B cell (primary cell): Measurements from ENCODE around the gene CASK. TPM values are rescaled to one million over a fixed set of nuclear protein-coding genes. Genes with fewer than 3 reads are reported as not detected.

Source experiments
- ATAC-seq: fragments of 200-7000 bp; cut with Tn5 transposase; one replicate; pipeline ENCODE4 v1.10.0; 2021; ENCODE audit warnings: low read depth, mild to moderate bottlenecking, moderate number of reproducible peaks, moderate library complexity
- CTCF ChIA-PET: fragments of 350-600 bp; sonication (Branson Sonifier 250); formaldehyde crosslinking; loops from one replicate; lab custom pipeline; 2021; ENCODE audit warnings: antibody characterized with exemption, inconsistent platforms; lab: Charles Lee
- POLR2A ChIA-PET: fragments of 350-600 bp; sonication (Branson Sonifier 250); formaldehyde crosslinking; loops from one replicate; lab custom pipeline; 2021; ENCODE audit warnings: antibody characterized with exemption; lab: Charles Lee
- DNase-seq: peaks from one replicate; pipeline ENCODE4 v3.0.0; 2013
- H2AFZ ChIP-seq: 2 replicates; pipeline ENCODE4 v1.6.1; 2012; ENCODE audit warnings: mild to moderate bottlenecking, low read depth, low read length; ENCODE audit not compliant: insufficient read depth, poor library complexity, severe bottlenecking
- H3K27ac ChIP-seq, 2 donors: 1 replicate in 1 of 2; 2 replicates in 1 of 2; pipeline ENCODE4 v1.5.1; 2012 to 2013; ENCODE audit warnings: low read length in 2 of 2, mild to moderate bottlenecking in 2 of 2, moderate library complexity in 1 of 2
- H3K27me3 ChIP-seq, 4 experiments: fragments of 200-600 bp in 1 of 4; sonication (generic) in 1 of 4; replicated peaks in 1 of 4; 1 replicate in 2 of 4; 2 replicates in 2 of 4; pipeline versions ENCODE4 v1.6.1 to v1.7.0; 2013 to 2016; ENCODE audit warnings: low read length in 3 of 4, mild to moderate bottlenecking in 2 of 4, mixed read lengths in 1 of 4, moderate library complexity in 1 of 4; ENCODE audit not compliant: insufficient read depth in 4 of 4, control insufficient read depth in 3 of 4; ENCODE audit errors: control extremely low read depth in 1 of 4
- H3K36me3 ChIP-seq, 2 experiments: replicated peaks in 1 of 2; 1 replicate in 1 of 2; 2 replicates in 1 of 2; pipeline versions ENCODE4 v1.6.1 to v1.7.1; 2013; ENCODE audit warnings: low read length in 1 of 2; ENCODE audit not compliant: insufficient read depth in 2 of 2, control insufficient read depth in 1 of 2; ENCODE audit errors: control extremely low read depth in 1 of 2, extremely low read depth in 1 of 2
- H3K4me1 ChIP-seq, 2 donors: fragments of 200-600 bp in 1 of 2; sonication (generic) in 1 of 2; 1 replicate in 1 of 2; 2 replicates in 1 of 2; pipeline versions ENCODE4 v1.5.1 to v1.6.1; 2013 to 2017; ENCODE audit warnings: low read length in 2 of 2; ENCODE audit not compliant: control insufficient read depth in 2 of 2, insufficient read depth in 2 of 2
- H3K4me2 ChIP-seq: replicated peaks from 2 replicates; pipeline ENCODE3; 2012; ENCODE audit warnings: mild to moderate bottlenecking, low read depth, low read length; ENCODE audit not compliant: poor library complexity, severe bottlenecking
- H3K4me3 ChIP-seq, 5 experiments: fragments of 200-600 bp in 1 of 5; sonication (generic) in 1 of 5; 1 replicate in 3 of 5; 2 replicates in 2 of 5; pipeline versions ENCODE4 v1.5.1 to v1.7.0; 2011 to 2016; ENCODE audit warnings: low read length in 4 of 5, mild to moderate bottlenecking in 4 of 5, low read depth in 2 of 5, control low read depth in 1 of 5, moderate library complexity in 1 of 5; ENCODE audit not compliant: insufficient read depth in 1 of 5; ENCODE audit errors: control extremely low read depth in 1 of 5, extremely low read depth in 1 of 5
- H3K79me2 ChIP-seq: fragments of 200-600 bp; sonication (generic); one replicate; pipeline ENCODE4 v1.6.0; 2016; ENCODE audit warnings: low read length; ENCODE audit not compliant: control insufficient read depth, insufficient read depth
- H3K9ac ChIP-seq: fragments of 200-600 bp; sonication (generic); 2 replicates; pipeline ENCODE4 v1.6.1; 2017; ENCODE audit warnings: mild to moderate bottlenecking, low read length, moderate library complexity
- H3K9me3 ChIP-seq, 3 donors: one replicate each; pipeline versions ENCODE4 v1.6.1 to v1.7.1; 2013; ENCODE audit warnings: low read length in 2 of 3; ENCODE audit not compliant: control insufficient read depth in 2 of 3, insufficient read depth in 1 of 3; ENCODE audit errors: control extremely low read depth in 1 of 3
- H4K20me1 ChIP-seq: 2 replicates; pipeline ENCODE4 v1.6.0; 2012; ENCODE audit warnings: mild to moderate bottlenecking, low read length; ENCODE audit not compliant: insufficient read depth, control insufficient read depth, poor library complexity, severe bottlenecking
- H3K27ac Mint-ChIP-seq: one replicate; pipeline ENCODE4 v1.8.0; 2021; ENCODE audit warnings: mixed read lengths
- H3K27me3 Mint-ChIP-seq: one replicate; pipeline ENCODE4 v1.8.0; 2021; ENCODE audit warnings: mixed read lengths
- H3K4me1 Mint-ChIP-seq: one replicate; pipeline ENCODE4 v1.8.0; 2021; ENCODE audit warnings: mixed read lengths
- H3K4me3 Mint-ChIP-seq: one replicate; pipeline ENCODE4 v1.8.0; 2021; ENCODE audit warnings: mixed read lengths
- H3K9me3 Mint-ChIP-seq: one replicate; pipeline ENCODE4 v1.8.0; 2022; ENCODE audit warnings: mixed read lengths; ENCODE audit not compliant: insufficient read depth
- EZH2 ChIP-seq: IDR thresholded peaks from 2 replicates; pipeline ENCODE4 v1.6.1; 2012; ENCODE audit warnings: borderline replicate concordance, low read depth, mild to moderate bottlenecking, moderate library complexity, low read length; ENCODE audit not compliant: insufficient read depth, poor library complexity, severe bottlenecking
- WGBS: methylation state at CpG from one replicate; pipeline ENCODE4 v1.1.5; 2013; ENCODE audit warnings: missing lambda C conversion rate; ENCODE audit not compliant: insufficient coverage; 5-methylcytosine and 5-hydroxymethylcytosine counted together
- intact Hi-C: fragments of 100-400 bp; cut with micrococcal nuclease; formaldehyde crosslinking; loops from one replicate; pipeline ENCODE4 v1.10.0; 2022
- polyA plus RNA-seq: library from polyadenylated mRNA; depleted of rRNA; stranded (reverse); fragments of >200 nt; gene quantifications from 2 replicates; pipeline ENCODE4 v1.2.3, GENCODE V29; 2012
- total RNA-seq, 2 donors: library from RNA; stranded (reverse); fragments of 120-200 nt in 1 of 2; gene quantifications; 1 replicate in 1 of 2; 2 replicates in 1 of 2; pipeline versions ENCODE4 v1.2.3 to v1.2.4, GENCODE V29; 2013 to 2022
- TF ChIP-seq, protein P1 (sequence below): fragments of 200-600 bp; IDR thresholded peaks from one replicate; pipeline ENCODE4 v1.8.0; 2022; ENCODE audit warnings: antibody characterized with exemption, mild to moderate bottlenecking

CASK gene
- total and polyA plus RNA-seq, 2 donors (not counting 1 experiment from before 2014, with no cell fraction given) = 14.2 to 50.4 TPM

DNA sequence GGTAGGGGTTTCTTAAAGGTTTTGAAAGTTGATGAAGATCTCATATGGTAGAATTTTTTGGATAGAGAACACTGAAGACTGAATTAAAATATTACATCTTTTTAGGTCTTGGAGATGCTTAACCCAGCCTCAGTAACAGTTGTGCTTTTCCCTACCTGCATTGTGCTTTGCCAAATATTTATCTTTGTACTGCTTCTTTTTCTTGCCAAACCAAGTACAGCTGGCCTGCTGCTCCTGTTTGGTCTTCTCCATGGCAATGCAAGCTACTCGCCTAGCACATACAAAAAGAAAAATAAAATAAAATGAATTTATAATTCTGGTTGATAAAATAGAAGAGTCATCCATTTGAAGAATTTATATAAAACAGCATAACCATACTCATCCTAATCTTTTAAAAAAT lies 380.8 kb downstream of the CASK start:
- H4K20me1 ChIP-seq = no peaks in the 10 kb centered on the region
- H3K27ac ChIP-seq = no peak overlapping the region
- Mint-ChIP-seq H3K27ac (no peak overlapping the region), H3K4me1 (no peaks in the 10 kb centered on the region), H3K4me3 (no peak overlapping the region), H3K9me3 (no peaks in the 10 kb centered on the region), H3K27me3 (no peaks in the 10 kb centered on the region)
- ChIA-PET CTCF (no interaction called here), POLR2A (no interaction called here)
- intact Hi-C loops = no loop called here
- no peaks in the 10 kb centered on the region for H3K9me3 ChIP-seq
- no peaks in the 10 kb centered on the region for H3K27me3 ChIP-seq
- DNase-seq (no peak), ATAC-seq (no peak)
- no peak overlapping the region for H3K4me3 ChIP-seq
- peaks cover 0 to 14% of the 10 kb centered on the region in 2 experiments for H3K36me3 ChIP-seq
- H3K9ac ChIP-seq = no peak overlapping the region
- no peak overlapping the region for H3K4me2 ChIP-seq
- H2AFZ ChIP-seq = no peak overlapping the region
- TF ChIP-seq, protein P1, sequence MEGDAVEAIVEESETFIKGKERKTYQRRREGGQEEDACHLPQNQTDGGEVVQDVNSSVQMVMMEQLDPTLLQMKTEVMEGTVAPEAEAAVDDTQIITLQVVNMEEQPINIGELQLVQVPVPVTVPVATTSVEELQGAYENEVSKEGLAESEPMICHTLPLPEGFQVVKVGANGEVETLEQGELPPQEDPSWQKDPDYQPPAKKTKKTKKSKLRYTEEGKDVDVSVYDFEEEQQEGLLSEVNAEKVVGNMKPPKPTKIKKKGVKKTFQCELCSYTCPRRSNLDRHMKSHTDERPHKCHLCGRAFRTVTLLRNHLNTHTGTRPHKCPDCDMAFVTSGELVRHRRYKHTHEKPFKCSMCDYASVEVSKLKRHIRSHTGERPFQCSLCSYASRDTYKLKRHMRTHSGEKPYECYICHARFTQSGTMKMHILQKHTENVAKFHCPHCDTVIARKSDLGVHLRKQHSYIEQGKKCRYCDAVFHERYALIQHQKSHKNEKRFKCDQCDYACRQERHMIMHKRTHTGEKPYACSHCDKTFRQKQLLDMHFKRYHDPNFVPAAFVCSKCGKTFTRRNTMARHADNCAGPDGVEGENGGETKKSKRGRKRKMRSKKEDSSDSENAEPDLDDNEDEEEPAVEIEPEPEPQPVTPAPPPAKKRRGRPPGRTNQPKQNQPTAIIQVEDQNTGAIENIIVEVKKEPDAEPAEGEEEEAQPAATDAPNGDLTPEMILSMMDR = no peak
- no peak for TF ChIP-seq EZH2
- H3K4me1 ChIP-seq = no peaks in the 10 kb centered on the region
- WGBS = no CpG with 5 or more reads among the region's 1 CpG
- no peaks in the 10 kb centered on the region for H3K79me2 ChIP-seq

DNA sequence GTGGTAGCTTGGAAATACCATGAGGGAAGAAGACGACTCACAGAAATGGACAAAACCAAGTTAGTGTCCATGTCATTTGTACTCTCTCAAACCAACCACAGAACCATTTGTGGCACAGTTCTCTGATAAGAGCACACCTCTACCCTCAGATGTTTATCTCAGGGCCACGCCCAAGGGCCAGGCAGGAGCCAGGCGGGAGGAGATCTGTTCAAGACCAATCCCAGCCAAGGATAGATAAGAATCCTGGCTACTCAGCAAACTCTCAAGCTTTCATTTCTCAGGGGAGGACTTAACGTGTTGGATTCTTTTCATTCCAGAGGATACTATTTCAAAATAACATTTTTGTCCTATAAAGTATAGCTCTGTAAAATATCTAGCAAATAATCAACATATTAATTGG lies 381.2 kb downstream of the CASK start:
- no peak overlapping the region for H2AFZ ChIP-seq
- Mint-ChIP-seq H3K4me3 (no peak overlapping the region), H3K4me1 (no peaks in the 10 kb centered on the region), H3K27ac (no peak overlapping the region), H3K9me3 (no peaks in the 10 kb centered on the region), H3K27me3 (no peaks in the 10 kb centered on the region)
- no peaks in the 10 kb centered on the region for H3K9me3 ChIP-seq
- TF ChIP-seq, protein P1 = no peak
- TF ChIP-seq EZH2 = no peak
- no CpG with 5 or more reads among the region's 4 CpGs for WGBS
- no peak for DNase-seq
- ATAC-seq = no peak
- no peaks in the 10 kb centered on the region for H3K79me2 ChIP-seq
- no peak overlapping the region for H3K27ac ChIP-seq
- no peaks in the 10 kb centered on the region for H3K27me3 ChIP-seq
- H4K20me1 ChIP-seq = no peaks in the 10 kb centered on the region
- no peak overlapping the region for H3K9ac ChIP-seq
- no peaks in the 10 kb centered on the region for H3K4me1 ChIP-seq
- H3K36me3 ChIP-seq = peaks cover 0 to 14% of the 10 kb centered on the region in 2 experiments
- H3K4me2 ChIP-seq = no peak overlapping the region
- CTCF ChIA-PET = no interaction called here
- POLR2A ChIA-PET = no interaction called here
- intact Hi-C loops = no loop called here
- no peak overlapping the region for H3K4me3 ChIP-seq
